Lung (tissue), 12 donors: ENCODE results near the gene LCN15. TPM values are rescaled to one million over a fixed set of nuclear protein-coding genes. Genes with fewer than 3 reads are reported as not detected.

Experiments used
- ATAC-seq: fragments of 200-7000 bp; cut with Tn5 transposase; one replicate; pipeline ENCODE4 v1.9.1; 2020; ENCODE audit warnings: moderate number of reproducible peaks; ENCODE audit not compliant: insufficient read depth, low FRiP score
- DNase-seq, 3 donors: peaks; one replicate each; pipeline ENCODE4 v3.0.0-alpha.2; 2013 to 2017
- H3K27ac ChIP-seq, 2 donors: one replicate each; pipeline ENCODE4 v1.5.1; 2013; ENCODE audit warnings: mild to moderate bottlenecking in 2 of 2, moderate library complexity in 2 of 2, control low read depth in 1 of 2, inconsistent platforms in 1 of 2, low read depth in 1 of 2, low read length in 1 of 2
- H3K27me3 ChIP-seq, 3 donors: one replicate each; pipeline ENCODE4 v1.5.1; 2013; ENCODE audit warnings: low read length in 2 of 3; ENCODE audit not compliant: control insufficient read depth in 3 of 3, insufficient read depth in 3 of 3
- H3K36me3 ChIP-seq, 4 donors: one replicate each; pipeline ENCODE4 v1.5.1; 2013; ENCODE audit warnings: low read length in 4 of 4, mild to moderate bottlenecking in 1 of 4, moderate library complexity in 1 of 4; ENCODE audit not compliant: control insufficient read depth in 4 of 4, insufficient read depth in 4 of 4
- H3K4me1 ChIP-seq, 5 donors: one replicate each; pipeline ENCODE4 v1.5.1; 2013; ENCODE audit warnings: low read length in 5 of 5, mild to moderate bottlenecking in 2 of 5, moderate library complexity in 1 of 5; ENCODE audit not compliant: control insufficient read depth in 5 of 5, insufficient read depth in 5 of 5
- H3K4me3 ChIP-seq: one replicate; pipeline ENCODE4 v1.5.1; 2013; ENCODE audit warnings: mild to moderate bottlenecking, control low read depth, moderate library complexity
- H3K9ac ChIP-seq, 2 donors: one replicate each; pipeline ENCODE4 v1.5.1; 2013; ENCODE audit warnings: low read length in 2 of 2, control low read depth in 1 of 2; ENCODE audit not compliant: insufficient read depth in 1 of 2
- H3K9me3 ChIP-seq, 4 donors: one replicate each; pipeline ENCODE4 v1.5.1; 2013; ENCODE audit warnings: low read length in 3 of 4, mild to moderate bottlenecking in 1 of 4, moderate library complexity in 1 of 4; ENCODE audit not compliant: control insufficient read depth in 4 of 4, insufficient read depth in 3 of 4
- CTCF ChIP-seq: IDR thresholded peaks from 2 replicates; pipeline ENCODE4 v1.5.1; 2012; ENCODE audit warnings: mild to moderate bottlenecking; ENCODE audit errors: control extremely low read depth, extremely low read depth
- WGBS, 2 donors: extraction: QIAGEN DNeasy Blood & Tissue Kit; methylation state at CpG; one replicate each; pipeline ENCODE4 v1.1.7; 2013; 5-methylcytosine and 5-hydroxymethylcytosine counted together
- polyA plus RNA-seq, 2 donors: library from polyadenylated mRNA; stranded (reverse); fragments of 200-250 nt; gene quantifications; one replicate each; pipeline ENCODE4 v1.2.1, GENCODE V29; 2013
- total RNA-seq, 2 donors: library from RNA; depleted of rRNA in 1 of 2; stranded (reverse); fragments of >200 nt in 1 of 2; gene quantifications; one replicate each; pipeline ENCODE4 v1.2.1, GENCODE V29; 2014 to 2021
- donor health status: control.
- donor health status: control.
- donor health status: Bipolar disorder and iron deficiency.
- donor health status: healthy.
- donor health status: DM: yes; HTN: yes; CAD: no.

Gene LCN15
- total and polyA plus RNA-seq, 4 donors, result 0.16 TPM; not detected in 3

- H3K9me3 ChIP-seq, result peaks cover 0 to 7% (median 2%) of the 10 kb centered on the region in 4 donors
- no peaks in the 10 kb centered on the region for H3K4me1 ChIP-seq
- no peak for TF ChIP-seq CTCF
- no peaks in the 10 kb centered on the region for H3K27me3 ChIP-seq
- H3K27ac ChIP-seq, result no peak overlapping the region
- ATAC-seq, result no peak
- no peak overlapping the region for H3K9ac ChIP-seq
- DNase-seq, result no peak
- no peak overlapping the region for H3K4me3 ChIP-seq
- H3K36me3 ChIP-seq, result no peaks in the 10 kb centered on the region
- 82 to 85% methylated on average over 14 of the region's 14 CpGs for WGBS, 2 donors
These were observed 13.0 kb upstream of the LCN15 start for GRCh38 chr9:136777359-136777758.

GRCh38 chr9:136776947-136777346 is 12.6 kb upstream of the LCN15 start:
- TF ChIP-seq CTCF, result no peak
- Histone ChIP-seq H3K36me3 (no peaks in the 10 kb centered on the region), H3K4me3 (no peak overlapping the region), H3K4me1 (peaks cover 0 to under 1% (median 0%) of the 10 kb centered on the region in 5 donors), H3K27ac (no peak overlapping the region), H3K27me3 (no peaks in the 10 kb centered on the region), H3K9ac (no peak overlapping the region), H3K9me3 (peaks cover 0 to 7% (median 2%) of the 10 kb centered on the region in 4 donors)
- DNase-seq, result no peak
- WGBS, 2 donors, result 50 to 58% methylated on average over 7 of the region's 7 CpGs
- no peak for ATAC-seq

- no peak for ATAC-seq
- DNase-seq, result no peak
These were observed 10.9 kb upstream of the LCN15 start for GRCh38 chr9:136775191-136775590.

More at GRCh38 chr9:136775191-136775590, 10.9 kb upstream of the LCN15 start:
- Histone ChIP-seq H3K4me3 (no peak overlapping the region), H3K36me3 (no peaks in the 10 kb centered on the region), H3K9ac (no peak overlapping the region), H3K27me3 (no peaks in the 10 kb centered on the region), H3K9me3 (peaks cover 0 to 7% (median 2%) of the 10 kb centered on the region in 4 donors), H3K4me1 (peaks cover 0 to 2% (median 0%) of the 10 kb centered on the region in 5 donors), H3K27ac (no peak overlapping the region)
- TF ChIP-seq CTCF, result no peak
- WGBS, 2 donors, result 81 to 93% methylated on average over 6 of the region's 6 CpGs
